ENCODE measurements around the gene FCN1.

GRCh38 chr9:134945509-134946275 is 28.0 kb upstream of the FCN1 start:
- TF ChIP-seq CTCF (IDR thresholded peaks at IDR 0.05; ENCODE audit: low read length) (no peak), EZH2phosphoT487 (IDR thresholded peaks at IDR 0.05; ENCODE audit: low read length) (no peak), EZH2 (optimal IDR thresholded peaks at IDR 0.05; ENCODE audit: low read depth, low read length) (no peak)
